Liver (tissue), 3 donors: ENCODE results near the gene TLR1.

Experiments used
- CTCF ChIP-seq: fragments of 150-350 bp; IDR thresholded peaks from 2 replicates; pipeline ENCODE4 v1.5.1; 2017; ENCODE audit warnings: improper control_type of control experiment, low read depth, low read length; ENCODE audit not compliant: missing input control
- FOXA1 ChIP-seq: IDR thresholded peaks from 2 replicates; pipeline ENCODE4 v1.6.1; 2016; ENCODE audit warnings: antibody characterized with exemption
- FOXA2 ChIP-seq: IDR thresholded peaks from 2 replicates; pipeline ENCODE4 v1.6.1; 2016; ENCODE audit warnings: antibody characterized with exemption
- GABPA ChIP-seq, 2 donors: IDR thresholded peaks in 1 of 2; conservative IDR thresholded peaks in 1 of 2; 2 replicates each; pipeline ENCODE4 v1.6.1; 2016; ENCODE audit warnings: antibody characterized with exemption in 2 of 2, mild to moderate bottlenecking in 1 of 2, moderate library complexity in 1 of 2
- JUND ChIP-seq, 2 donors: IDR thresholded peaks; 2 replicates each; pipeline ENCODE4 v1.6.1; 2016; ENCODE audit warnings: antibody characterized with exemption in 2 of 2
- REST ChIP-seq: IDR thresholded peaks from 2 replicates; pipeline ENCODE4 v1.6.1; 2016; ENCODE audit warnings: antibody characterized with exemption, mild to moderate bottlenecking
- TAF1 ChIP-seq: conservative IDR thresholded peaks from 2 replicates; pipeline ENCODE4 v1.6.1; 2016; ENCODE audit warnings: antibody characterized with exemption, mild to moderate bottlenecking
- YY1 ChIP-seq: IDR thresholded peaks from 2 replicates; pipeline ENCODE4 v1.6.1; 2016; ENCODE audit warnings: antibody characterized with exemption, mild to moderate bottlenecking
- TF ChIP-seq, protein P1 (sequence below): IDR thresholded peaks from 2 replicates; pipeline ENCODE4 v1.6.1; 2016; ENCODE audit warnings: antibody characterized with exemption
- donor health status: healthy.
- donor health status: healthy.

- TF ChIP-seq YY1 (no peak), REST (no peak), CTCF (no peak), FOXA1 (no peak), JUND (IDR thresholded peaks at IDR 0.05) (no peak), FOXA2 (no peak), TAF1 (no peak), GABPA (IDR thresholded peaks at IDR 0.05 in 1 of 2, conservative IDR thresholded peaks at IDR 0.05 in 1 of 2) (no peak)
- TF ChIP-seq, protein P1, sequence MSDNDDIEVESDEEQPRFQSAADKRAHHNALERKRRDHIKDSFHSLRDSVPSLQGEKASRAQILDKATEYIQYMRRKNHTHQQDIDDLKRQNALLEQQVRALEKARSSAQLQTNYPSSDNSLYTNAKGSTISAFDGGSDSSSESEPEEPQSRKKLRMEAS, result no peak
Measured at GRCh38 chr4:38765382-38765781, 39.2 kb downstream of the TLR1 start.
